OCI-LY1 (cell line): Measurements from ENCODE around the gene GALT.

Source experiments
- H2AFZ ChIP-seq: fragments of 200-600 bp; sonication (generic), shearing (Covaris generic); 2 replicates; pipeline ENCODE4 v1.6.0; 2014; ENCODE audit warnings: antibody characterized with exemption, mild to moderate bottlenecking, low read length
- H3F3A ChIP-seq: fragments of 200-600 bp; sonication (generic), shearing (Covaris generic); 2 replicates; pipeline ENCODE4 v1.6.0; 2014; ENCODE audit warnings: mild to moderate bottlenecking, antibody characterized with exemption, low read length, moderate library complexity; ENCODE audit not compliant: insufficient read depth
- H3K27ac ChIP-seq: fragments of 200-600 bp; sonication (generic); 2 replicates; pipeline ENCODE4 v1.5.1; 2014; ENCODE audit warnings: low read length, mixed run types, mild to moderate bottlenecking, low read depth; ENCODE audit not compliant: poor library complexity, severe bottlenecking
- H3K27me3 ChIP-seq: fragments of 200-600 bp; sonication (generic); 2 replicates; pipeline ENCODE4 v1.6.0; 2014; ENCODE audit warnings: antibody characterized with exemption, mild to moderate bottlenecking, low read length, moderate library complexity; ENCODE audit not compliant: insufficient read depth
- H3K36me3 ChIP-seq: fragments of 200-600 bp; sonication (generic); 2 replicates; pipeline ENCODE4 v1.6.1; 2014; ENCODE audit warnings: mild to moderate bottlenecking, antibody characterized with exemption, low read length, moderate library complexity, mixed read lengths; ENCODE audit not compliant: insufficient read depth
- H3K4me1 ChIP-seq: fragments of 200-600 bp; sonication (generic); 2 replicates; pipeline ENCODE4 v1.5.1; 2014; ENCODE audit warnings: mild to moderate bottlenecking, low read length, moderate library complexity; ENCODE audit not compliant: insufficient read depth, severe bottlenecking
- H3K4me2 ChIP-seq: fragments of 200-600 bp; sonication (generic), shearing (Covaris generic); 2 replicates; pipeline ENCODE4 v1.6.1; 2014; ENCODE audit warnings: low read length
- H3K4me3 ChIP-seq: fragments of 200-600 bp; sonication (generic); 2 replicates; pipeline ENCODE4 v1.5.1; 2014; ENCODE audit warnings: low read length, low read depth, mild to moderate bottlenecking, mixed read lengths; ENCODE audit not compliant: poor library complexity, severe bottlenecking
- H3K79me2 ChIP-seq: fragments of 200-600 bp; shearing (Covaris generic); 2 replicates; pipeline ENCODE4 v1.6.1; 2016; ENCODE audit warnings: mixed run types, low read length, mixed read lengths; ENCODE audit not compliant: insufficient read depth
- H3K9ac ChIP-seq: fragments of 200-600 bp; sonication (generic), shearing (Covaris generic); 2 replicates; pipeline ENCODE4 v1.6.1; 2014; ENCODE audit warnings: mild to moderate bottlenecking, low read length, mixed read lengths
- H3K9me2 ChIP-seq: fragments of 200-600 bp; sonication (generic), shearing (Covaris generic); 2 replicates; pipeline ENCODE4 v1.6.1; 2014; ENCODE audit warnings: low read depth, mild to moderate bottlenecking, low read length, mixed read lengths
- H3K9me3 ChIP-seq: fragments of 200-600 bp; shearing (Covaris generic); 2 replicates; pipeline ENCODE4 v1.6.1; 2014; ENCODE audit warnings: low read length, mixed read lengths
- H4K20me1 ChIP-seq: fragments of 200-600 bp; sonication (generic), shearing (Covaris generic); 2 replicates; pipeline ENCODE4 v1.6.0; 2016; ENCODE audit warnings: mild to moderate bottlenecking, low read length; ENCODE audit not compliant: insufficient read depth
- EZH2 ChIP-seq: fragments of 200-600 bp; sonication (generic), shearing (Covaris generic); IDR thresholded peaks from 2 replicates; pipeline ENCODE4 v1.8.0; 2017; ENCODE audit warnings: borderline replicate concordance, mixed run types, mild to moderate bottlenecking, antibody characterized with exemption, low read length, moderate library complexity, mixed read lengths
- TF ChIP-seq, protein P1 (sequence below): fragments of 200-600 bp; sonication (generic), shearing (Covaris generic); IDR thresholded peaks from 2 replicates; pipeline ENCODE4 v1.5.1; 2017; ENCODE audit warnings: mild to moderate bottlenecking, antibody characterized with exemption, low read length, moderate library complexity, mixed read lengths

Gene GALT

DNA sequence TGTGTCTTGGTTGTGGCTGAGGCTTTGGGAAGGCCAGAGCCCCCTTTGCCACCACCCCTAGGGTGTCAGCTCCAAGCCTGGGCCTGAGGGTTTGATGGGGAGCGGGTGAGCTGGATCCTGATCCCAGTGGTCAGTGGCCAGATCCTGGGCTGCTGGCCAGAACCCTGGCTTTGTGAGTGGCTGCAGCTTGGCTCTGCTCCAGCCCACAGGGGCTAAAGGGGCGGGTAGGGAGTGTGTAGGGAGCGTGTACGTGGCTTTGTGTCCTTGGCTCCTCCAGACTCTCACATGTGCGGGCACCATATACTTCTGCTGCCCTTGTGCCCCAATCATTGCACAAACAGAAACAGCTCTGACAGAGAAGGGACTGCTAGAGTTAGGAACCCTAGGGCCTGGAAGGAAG, 4.3 kb downstream of the GALT start:
- Histone ChIP-seq H3K79me2 (no peaks in the 10 kb centered on the region), H3K9ac (no peak overlapping the region), H3K4me2 (no peak overlapping the region), H2AFZ (no peak overlapping the region), H3K27ac (no peak overlapping the region), H3K27me3 (no peaks in the 10 kb centered on the region), H3K4me1 (peaks cover 29% of the 10 kb centered on the region), H3K36me3 (peaks cover 35% of the 10 kb centered on the region), H3K9me2 (no peaks in the 10 kb centered on the region), H3F3A (no peaks in the 10 kb centered on the region), H3K9me3 (no peaks in the 10 kb centered on the region), H4K20me1 (no peaks in the 10 kb centered on the region), H3K4me3 (no peak overlapping the region)
- TF ChIP-seq, protein P1, sequence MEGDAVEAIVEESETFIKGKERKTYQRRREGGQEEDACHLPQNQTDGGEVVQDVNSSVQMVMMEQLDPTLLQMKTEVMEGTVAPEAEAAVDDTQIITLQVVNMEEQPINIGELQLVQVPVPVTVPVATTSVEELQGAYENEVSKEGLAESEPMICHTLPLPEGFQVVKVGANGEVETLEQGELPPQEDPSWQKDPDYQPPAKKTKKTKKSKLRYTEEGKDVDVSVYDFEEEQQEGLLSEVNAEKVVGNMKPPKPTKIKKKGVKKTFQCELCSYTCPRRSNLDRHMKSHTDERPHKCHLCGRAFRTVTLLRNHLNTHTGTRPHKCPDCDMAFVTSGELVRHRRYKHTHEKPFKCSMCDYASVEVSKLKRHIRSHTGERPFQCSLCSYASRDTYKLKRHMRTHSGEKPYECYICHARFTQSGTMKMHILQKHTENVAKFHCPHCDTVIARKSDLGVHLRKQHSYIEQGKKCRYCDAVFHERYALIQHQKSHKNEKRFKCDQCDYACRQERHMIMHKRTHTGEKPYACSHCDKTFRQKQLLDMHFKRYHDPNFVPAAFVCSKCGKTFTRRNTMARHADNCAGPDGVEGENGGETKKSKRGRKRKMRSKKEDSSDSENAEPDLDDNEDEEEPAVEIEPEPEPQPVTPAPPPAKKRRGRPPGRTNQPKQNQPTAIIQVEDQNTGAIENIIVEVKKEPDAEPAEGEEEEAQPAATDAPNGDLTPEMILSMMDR, result no peak

DNA sequence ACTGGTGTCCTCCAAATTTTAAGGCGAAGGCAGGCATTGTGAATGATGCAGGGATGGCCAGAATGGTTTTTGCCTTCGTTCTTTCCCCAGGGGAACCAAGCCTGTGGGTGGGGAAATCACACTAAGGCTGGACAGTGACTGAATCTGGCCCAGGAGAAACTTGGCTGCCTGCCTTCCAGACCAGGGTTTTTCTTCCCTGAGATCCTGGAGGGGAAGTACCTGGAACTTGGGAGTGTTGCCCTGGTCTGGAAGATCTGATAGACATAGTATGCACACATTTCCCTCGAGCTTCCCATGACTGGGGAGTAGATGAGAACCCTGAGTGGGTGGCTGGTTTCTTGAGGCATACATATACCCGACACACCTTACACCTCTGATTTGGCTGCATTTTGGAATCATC, 4.8 kb downstream of the GALT start:
- Histone ChIP-seq H3K9me3 (no peaks in the 10 kb centered on the region), H3K27me3 (no peaks in the 10 kb centered on the region; the same call in 1 of the 2 replicates), H3K4me2 (peak overlapping the region; percentile 46; the same call in 1 of the 2 replicates), H3F3A (no peaks in the 10 kb centered on the region), H3K79me2 (no peaks in the 10 kb centered on the region), H3K9ac (no peak overlapping the region), H4K20me1 (no peaks in the 10 kb centered on the region), H3K36me3 (peaks cover 35% of the 10 kb centered on the region), H3K27ac (no peak overlapping the region), H3K4me3 (no peak overlapping the region), H2AFZ (no peak overlapping the region), H3K4me1 (peaks cover 25% of the 10 kb centered on the region), H3K9me2 (no peaks in the 10 kb centered on the region)
- no peak for TF ChIP-seq EZH2
- TF ChIP-seq, protein P1, result no peak

DNA sequence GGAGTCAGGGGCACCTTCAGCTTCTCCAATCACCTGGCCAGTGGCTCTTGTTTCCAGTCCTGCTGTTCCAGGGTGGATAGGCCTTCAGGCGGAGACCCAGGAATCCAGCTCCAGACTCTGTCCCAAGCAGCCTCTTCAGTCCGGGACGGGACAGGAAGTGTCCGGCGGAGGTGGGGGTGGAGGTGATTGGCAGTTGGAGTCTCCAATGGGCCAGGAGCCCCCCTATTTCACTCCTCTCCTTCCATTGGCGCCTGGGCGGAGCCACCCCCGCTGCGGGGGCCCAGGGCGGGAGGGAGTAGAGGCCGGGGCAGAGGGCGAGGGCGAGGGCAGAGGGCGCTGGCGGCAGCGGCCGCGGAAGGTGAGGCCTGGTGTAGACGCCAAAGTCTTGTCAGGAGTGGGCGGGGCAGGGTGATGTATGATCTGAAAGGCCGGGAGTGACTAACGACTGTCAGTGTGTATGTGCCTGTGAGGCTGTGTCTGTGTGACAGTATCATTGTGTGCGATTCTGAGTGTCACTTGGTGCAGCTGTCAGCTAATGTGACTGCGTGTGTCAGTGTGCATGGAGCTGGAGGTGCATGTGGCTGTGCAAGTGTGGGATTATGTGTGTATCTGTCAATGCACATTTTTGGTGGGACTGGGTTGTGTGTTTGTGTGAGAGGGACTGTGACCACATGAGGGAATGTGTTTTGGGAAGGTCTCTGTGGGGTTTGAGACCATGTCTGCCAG, 5.6 kb downstream of the GALT start, which contains the start of gene IL11RA:
IL11RA (plus strand) TSS at position 310 of the 726 bp plus-strand sequence. CDS start 3,033 bp downstream, outside the sequence.
- Histone ChIP-seq H3K79me2 (no peaks in the 10 kb centered on the region), H3K27me3 (no peaks in the 10 kb centered on the region; the same call in 1 of the 2 replicates), H3K9me3 (no peaks in the 10 kb centered on the region), H3F3A (no peaks in the 10 kb centered on the region), H3K4me1 (peaks cover 24% of the 10 kb centered on the region), H2AFZ (no peak within 1 kb of the TSS), H3K4me2 (peak within 1 kb of the TSS; percentile 46), H3K36me3 (peaks cover 35% of the 10 kb centered on the region), H3K9ac (no peak within 1 kb of the TSS; the same call in 1 of the 2 replicates), H3K27ac (no peak within 1 kb of the TSS), H4K20me1 (no peaks in the 10 kb centered on the region), H3K4me3 (peak within 1 kb of the TSS; percentile 29), H3K9me2 (no peaks in the 10 kb centered on the region)
- TF ChIP-seq, protein P1, result no peak
- no peak for TF ChIP-seq EZH2
